ENCODE measurements around the gene MMRN2.

MMRN2 gene

GRCh38 chr10:86888585-86889381 is 68.6 kb downstream of the MMRN2 start:
- DNase-seq (ENCODE audit: low spot score): peak; percentile 50

Measured in AG08395 (cell line).